PC-9 (cell line): Measurements from ENCODE around the gene ZNF660. TPM values are rescaled to one million over a fixed set of nuclear protein-coding genes. Genes with fewer than 3 reads are reported as not detected.
"Not testable (repeated sequence)": the region's sequence is repeated elsewhere in the genome, so short reads cannot be mapped to it uniquely, and the experiment has no call there.

Source experiments
- BruUV-seq: library from RNA; stranded (reverse); fragments of 400-500 nt; replicated peaks from 2 replicates; lab custom pipeline; 2021; lab: Mats Ljungman, UMichigan
- CTCF ChIA-PET: fragments of 300-600 bp; sonication (Branson Sonifier 250); formaldehyde crosslinking; loops from one replicate; lab custom pipeline; 2022; ENCODE audit warnings: antibody characterized with exemption; lab: Charles Lee
- POLR2A ChIA-PET: fragments of 300-600 bp; sonication (Branson Sonifier 250); formaldehyde crosslinking; loops from one replicate; lab custom pipeline; 2022; ENCODE audit warnings: antibody characterized with exemption; ENCODE audit not compliant: unreplicated experiment; lab: Charles Lee
- DNase-seq, 2 experiments: peaks; one replicate each; pipeline versions ENCODE4 v3.0.0 to v3.0.0-alpha.2; 2015 to 2022; ENCODE audit warnings: mixed read lengths in 1 of 2
- H2AFZ ChIP-seq: fragments of 200-600 bp; sonication (generic); 2 replicates; pipeline ENCODE4 v1.8.1; 2017; ENCODE audit warnings: antibody characterized with exemption
- H3F3A ChIP-seq: fragments of 200-600 bp; sonication (generic); 2 replicates; pipeline ENCODE4 v1.8.1; 2017; ENCODE audit warnings: antibody characterized with exemption, mild to moderate bottlenecking, low read depth; ENCODE audit not compliant: insufficient read depth
- H3K27ac ChIP-seq: fragments of 200-600 bp; sonication (generic); 2 replicates; pipeline ENCODE4 v1.6.1; 2016; ENCODE audit warnings: mixed run types
- H3K27me3 ChIP-seq: fragments of 200-600 bp; sonication (generic); 2 replicates; pipeline ENCODE4 v1.6.1; 2016; ENCODE audit warnings: low read depth, mixed run types; ENCODE audit not compliant: insufficient read depth
- H3K36me3 ChIP-seq: fragments of 200-600 bp; sonication (generic); 2 replicates; pipeline ENCODE4 v1.6.1; 2016; ENCODE audit warnings: low read depth, mixed run types
- H3K4me1 ChIP-seq: fragments of 200-600 bp; sonication (generic); replicated peaks from 2 replicates; pipeline ENCODE4 v1.6.1; 2016; ENCODE audit warnings: mixed run types; ENCODE audit not compliant: insufficient read depth
- H3K4me2 ChIP-seq: fragments of 200-600 bp; sonication (generic); 2 replicates; pipeline ENCODE4 v1.6.1; 2017; ENCODE audit warnings: mixed run types
- H3K4me3 ChIP-seq: fragments of 200-600 bp; sonication (generic); 2 replicates; pipeline ENCODE4 v1.6.1; 2016; ENCODE audit warnings: mixed run types
- H3K79me2 ChIP-seq: fragments of 200-600 bp; sonication (generic); 2 replicates; pipeline ENCODE4 v1.6.1; 2017; ENCODE audit warnings: low read depth, mixed run types
- H3K9me2 ChIP-seq: fragments of 200-600 bp; sonication (generic); 2 replicates; pipeline ENCODE4 v1.8.1; 2017; ENCODE audit warnings: mild to moderate bottlenecking; ENCODE audit not compliant: insufficient read depth
- H3K9me3 ChIP-seq: fragments of 200-600 bp; sonication (generic); 2 replicates; pipeline ENCODE4 v1.8.1; 2016; ENCODE audit warnings: low read depth; ENCODE audit not compliant: insufficient read depth
- H4K20me1 ChIP-seq: fragments of 200-600 bp; sonication (generic); 2 replicates; pipeline ENCODE4 v1.8.1; 2017; ENCODE audit not compliant: insufficient read depth
- EZH2 ChIP-seq: fragments of 200-600 bp; sonication (generic); IDR thresholded peaks from 2 replicates; pipeline ENCODE4 v1.8.0; 2017; ENCODE audit warnings: antibody characterized with exemption, low read depth
- intact Hi-C: fragments of 100-400 bp; cut with micrococcal nuclease; formaldehyde crosslinking; loops from one replicate; pipeline ENCODE4 v1.10.0; 2022; ENCODE audit not compliant: unreplicated experiment
- total RNA-seq: library from RNA; stranded (reverse); gene quantifications from 2 replicates; pipeline ENCODE4 v1.2.3, GENCODE V29; 2021
- TF ChIP-seq, protein P1 (sequence below): fragments of 200-600 bp; sonication (generic); conservative IDR thresholded peaks from 2 replicates; pipeline ENCODE4 v1.6.1; 2017; ENCODE audit warnings: mixed run types, antibody characterized with exemption, mild to moderate bottlenecking, moderate library complexity

ZNF660 gene
- total RNA-seq, 1 experiment from 2014 or later = 1.2 TPM

DNA sequence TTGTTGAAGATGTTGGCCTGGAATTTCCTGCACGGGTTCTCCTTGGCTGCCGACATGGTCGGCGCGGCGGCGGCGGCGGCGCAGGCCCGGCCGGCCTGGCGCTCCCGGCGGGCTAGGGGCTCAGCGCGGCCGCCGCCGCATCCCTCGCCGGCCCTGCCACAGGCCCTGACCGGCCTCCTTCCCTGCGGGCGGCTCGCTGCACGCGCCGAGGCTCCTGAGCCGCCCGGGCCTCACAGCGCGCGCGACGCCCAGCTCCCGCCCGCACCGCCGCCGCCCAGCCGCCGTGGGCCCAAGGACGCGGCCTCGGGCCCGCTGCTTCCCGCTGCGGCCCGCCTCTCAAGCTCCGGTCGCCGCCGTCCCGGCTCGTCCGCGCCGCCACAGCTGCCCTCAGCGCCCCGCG is 3.8 kb upstream of the ZNF660 start:
- H3K27ac ChIP-seq, H3K4me3 ChIP-seq, H3K9me2 ChIP-seq, H4K20me1 ChIP-seq, H3K9me3 ChIP-seq, POLR2A ChIA-PET, CTCF ChIA-PET, H3F3A ChIP-seq, H2AFZ ChIP-seq, H3K36me3 ChIP-seq, H3K79me2 ChIP-seq, H3K4me2 ChIP-seq, intact Hi-C loops, H3K4me1 ChIP-seq, DNase-seq, BruUV-seq: not testable (repeated sequence)
- peaks cover 32% of the 10 kb centered on the region; the same call in 1 of the 2 replicates for H3K27me3 ChIP-seq

DNA sequence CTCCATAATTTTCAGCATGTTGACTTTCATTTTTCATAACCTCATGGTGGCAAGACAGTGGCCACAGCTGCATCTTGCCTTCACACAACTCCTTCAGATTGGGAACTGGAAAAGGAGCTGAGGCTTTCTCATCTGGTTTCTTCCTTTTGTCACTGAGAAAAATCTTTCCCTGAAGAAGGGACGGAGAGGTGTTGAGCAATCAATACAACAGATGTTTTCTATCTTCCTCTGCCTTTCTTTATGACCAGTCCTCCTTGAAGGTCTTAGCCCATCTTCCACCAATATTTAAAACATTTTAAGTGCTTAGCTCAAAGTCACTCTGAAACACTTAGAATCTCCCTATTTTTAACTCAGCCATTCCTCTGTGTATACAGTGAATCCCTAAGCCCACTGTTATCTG is 11.9 kb downstream of the ZNF660 start:
- DNase-seq = no peak
- no peak overlapping the region for H2AFZ ChIP-seq
- H3K4me2 ChIP-seq = no peak overlapping the region
- no TSS peak for BruUV-seq
- intact Hi-C loops = no loop called here
- H3F3A ChIP-seq = no peaks in the 10 kb centered on the region
- no peaks in the 10 kb centered on the region for H3K36me3 ChIP-seq
- no peaks in the 10 kb centered on the region for H3K9me2 ChIP-seq
- H4K20me1 ChIP-seq = no peaks in the 10 kb centered on the region
- no peak overlapping the region for H3K4me3 ChIP-seq
- H3K27me3 ChIP-seq = peaks cover 27% of the 10 kb centered on the region; the same call in 1 of the 2 replicates
- ChIA-PET POLR2A (no interaction called here), CTCF (no interaction called here)
- no peak overlapping the region for H3K27ac ChIP-seq
- H3K9me3 ChIP-seq = no peaks in the 10 kb centered on the region
- TF ChIP-seq, protein P1, sequence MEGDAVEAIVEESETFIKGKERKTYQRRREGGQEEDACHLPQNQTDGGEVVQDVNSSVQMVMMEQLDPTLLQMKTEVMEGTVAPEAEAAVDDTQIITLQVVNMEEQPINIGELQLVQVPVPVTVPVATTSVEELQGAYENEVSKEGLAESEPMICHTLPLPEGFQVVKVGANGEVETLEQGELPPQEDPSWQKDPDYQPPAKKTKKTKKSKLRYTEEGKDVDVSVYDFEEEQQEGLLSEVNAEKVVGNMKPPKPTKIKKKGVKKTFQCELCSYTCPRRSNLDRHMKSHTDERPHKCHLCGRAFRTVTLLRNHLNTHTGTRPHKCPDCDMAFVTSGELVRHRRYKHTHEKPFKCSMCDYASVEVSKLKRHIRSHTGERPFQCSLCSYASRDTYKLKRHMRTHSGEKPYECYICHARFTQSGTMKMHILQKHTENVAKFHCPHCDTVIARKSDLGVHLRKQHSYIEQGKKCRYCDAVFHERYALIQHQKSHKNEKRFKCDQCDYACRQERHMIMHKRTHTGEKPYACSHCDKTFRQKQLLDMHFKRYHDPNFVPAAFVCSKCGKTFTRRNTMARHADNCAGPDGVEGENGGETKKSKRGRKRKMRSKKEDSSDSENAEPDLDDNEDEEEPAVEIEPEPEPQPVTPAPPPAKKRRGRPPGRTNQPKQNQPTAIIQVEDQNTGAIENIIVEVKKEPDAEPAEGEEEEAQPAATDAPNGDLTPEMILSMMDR = no peak
- no peak for TF ChIP-seq EZH2
- H3K4me1 ChIP-seq = no peaks in the 10 kb centered on the region
- H3K79me2 ChIP-seq = no peaks in the 10 kb centered on the region

DNA sequence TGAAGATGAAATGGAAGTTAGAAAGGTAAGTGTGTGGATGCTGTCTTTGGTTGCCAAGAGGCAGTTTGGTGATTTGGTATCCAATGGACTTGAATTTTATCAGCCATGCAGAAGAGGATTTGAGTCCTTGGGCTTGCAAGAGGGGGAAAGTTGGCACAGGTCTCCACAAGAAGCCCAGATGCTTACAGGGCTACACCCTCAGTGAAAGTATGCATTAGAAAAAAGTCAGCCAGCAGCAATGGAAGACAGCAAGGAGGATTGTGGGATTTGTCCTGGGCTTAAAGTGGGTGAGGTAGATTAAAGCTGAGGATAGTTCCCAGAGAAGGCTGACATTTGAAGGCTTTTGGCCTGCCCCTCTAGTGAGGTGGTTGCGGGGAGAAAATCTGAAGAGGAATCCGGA is 17.0 kb downstream of the ZNF660 start:
- H3K4me3 ChIP-seq = no peak overlapping the region
- H3K27me3 ChIP-seq = peaks cover 14% of the 10 kb centered on the region; the same call in 1 of the 2 replicates
- CTCF ChIA-PET = no interaction called here
- H3K9me3 ChIP-seq = no peaks in the 10 kb centered on the region
- no peaks in the 10 kb centered on the region for H3K79me2 ChIP-seq
- BruUV-seq = no TSS peak
- H2AFZ ChIP-seq = no peak overlapping the region
- H3K4me1 ChIP-seq = no peaks in the 10 kb centered on the region
- H3K9me2 ChIP-seq = no peaks in the 10 kb centered on the region
- H3K4me2 ChIP-seq = no peak overlapping the region
- H3K36me3 ChIP-seq = no peaks in the 10 kb centered on the region
- H3F3A ChIP-seq = no peaks in the 10 kb centered on the region
- TF ChIP-seq, protein P1 = no peak
- no peak for TF ChIP-seq EZH2
- no peak for DNase-seq
- no peaks in the 10 kb centered on the region for H4K20me1 ChIP-seq
- intact Hi-C loops = no loop called here
- POLR2A ChIA-PET = no interaction called here
- H3K27ac ChIP-seq = no peak overlapping the region

DNA sequence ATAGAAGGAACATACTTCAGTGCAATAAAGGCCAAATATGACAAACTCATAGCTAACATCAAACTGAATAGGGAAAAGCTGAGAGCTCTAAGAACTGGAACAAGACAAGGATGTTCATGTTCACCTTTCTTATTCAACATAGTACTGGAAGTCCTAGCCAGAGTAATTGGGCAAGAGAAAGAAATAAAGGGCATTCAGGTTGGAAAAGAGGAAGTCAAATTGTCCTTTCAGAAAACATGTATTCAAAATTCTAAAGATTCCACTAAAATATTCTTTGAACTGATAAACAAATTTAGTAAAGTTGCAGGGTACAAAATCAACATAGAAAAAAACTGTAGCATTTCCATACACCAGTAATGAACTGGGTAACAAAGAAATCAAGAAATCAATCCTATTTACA is 27.9 kb downstream of the ZNF660 start:
- Histone ChIP-seq H3K36me3 (no peaks in the 10 kb centered on the region), H3K4me1 (no peaks in the 10 kb centered on the region), H3K27me3 (peaks cover 17% of the 10 kb centered on the region; the same call in 1 of the 2 replicates), H3K9me2 (no peaks in the 10 kb centered on the region), H3K4me2 (no peak overlapping the region), H3K79me2 (no peaks in the 10 kb centered on the region), H3K27ac (no peak overlapping the region), H3K9me3 (no peaks in the 10 kb centered on the region), H3K4me3 (no peak overlapping the region), H4K20me1 (no peaks in the 10 kb centered on the region), H3F3A (no peaks in the 10 kb centered on the region), H2AFZ (no peak overlapping the region)
- ChIA-PET POLR2A (no interaction called here), CTCF (no interaction called here)
- BruUV-seq = no TSS peak
- DNase-seq = no peak
- TF ChIP-seq EZH2 = no peak
- TF ChIP-seq, protein P1 = no peak
- intact Hi-C loops = no loop called here
